H9 (cell line): ENCODE measurements around the gene STEAP2. TPM values are rescaled to one million over a fixed set of nuclear protein-coding genes. Genes with fewer than 3 reads are reported as not detected.

Experiments used
- DNase-seq: peaks from one replicate; pipeline ENCODE4 v3.0.0-alpha.2; 2017
- H2AFZ ChIP-seq: one replicate; pipeline ENCODE4 v1.6.1; 2013; ENCODE audit warnings: mild to moderate bottlenecking, low read length, control low read depth, moderate library complexity
- H2AK5ac ChIP-seq: 2 replicates; pipeline ENCODE4 v1.6.1; 2013; ENCODE audit warnings: low read length, control low read depth, mixed read lengths; ENCODE audit not compliant: insufficient read length
- H2BK120ac ChIP-seq: one replicate; pipeline ENCODE4 v1.6.1; 2013; ENCODE audit warnings: low read depth, mild to moderate bottlenecking, low read length, control low read depth, inconsistent platforms; ENCODE audit not compliant: poor library complexity, severe bottlenecking
- H2BK12ac ChIP-seq: 2 replicates; pipeline ENCODE4 v1.6.1; 2013; ENCODE audit warnings: low read length, control low read depth, mixed read lengths, low read depth; ENCODE audit not compliant: insufficient read length
- H2BK15ac ChIP-seq: 2 replicates; pipeline ENCODE4 v1.6.1; 2013; ENCODE audit warnings: low read depth, low read length, control low read depth
- H2BK20ac ChIP-seq: one replicate; pipeline ENCODE4 v1.6.1; 2013; ENCODE audit warnings: low read depth, mild to moderate bottlenecking, low read length, control low read depth, inconsistent platforms; ENCODE audit not compliant: poor library complexity, severe bottlenecking
- H2BK5ac ChIP-seq: 2 replicates; pipeline ENCODE4 v1.6.1; 2013; ENCODE audit warnings: low read length, control low read depth, mixed read lengths; ENCODE audit not compliant: insufficient read length
- H3K14ac ChIP-seq: 2 replicates; pipeline ENCODE4 v1.6.1; 2013; ENCODE audit warnings: low read length, control low read depth; ENCODE audit not compliant: insufficient read depth
- H3K18ac ChIP-seq: 2 replicates; pipeline ENCODE4 v1.6.1; 2013; ENCODE audit warnings: low read depth, mild to moderate bottlenecking, mixed read lengths, low read length, control low read depth; ENCODE audit not compliant: insufficient read length
- H3K23ac ChIP-seq: 2 replicates; pipeline ENCODE4 v1.6.1; 2013; ENCODE audit warnings: low read length, control low read depth, mixed read lengths, low read depth; ENCODE audit not compliant: insufficient read length
- H3K23me2 ChIP-seq: 2 replicates; pipeline ENCODE4 v1.6.1; 2013; ENCODE audit warnings: low read depth, mild to moderate bottlenecking, mixed read lengths, low read length, control low read depth; ENCODE audit not compliant: insufficient read length, poor library complexity, severe bottlenecking
- H3K27ac ChIP-seq: 2 replicates; pipeline ENCODE4 v1.5.1; 2013; ENCODE audit warnings: low read length, control low read depth, mixed read lengths, low read depth; ENCODE audit not compliant: insufficient read length
- H3K27me3 ChIP-seq: 2 replicates; pipeline ENCODE4 v1.6.1; 2013; ENCODE audit warnings: low read length, control low read depth, inconsistent platforms; ENCODE audit not compliant: insufficient read depth
- H3K4ac ChIP-seq: 2 replicates; pipeline ENCODE4 v1.6.1; 2013; ENCODE audit warnings: low read depth, mild to moderate bottlenecking, control low read depth, inconsistent platforms, low read length, moderate library complexity
- H3K4me1 ChIP-seq: 2 replicates; pipeline ENCODE4 v1.6.1; 2013; ENCODE audit warnings: low read length, control low read depth, inconsistent platforms; ENCODE audit not compliant: insufficient read depth
- H3K4me2 ChIP-seq: 2 replicates; pipeline ENCODE4 v1.6.1; 2013; ENCODE audit warnings: low read length, control low read depth, mixed read lengths; ENCODE audit not compliant: insufficient read length, insufficient read depth
- H3K56ac ChIP-seq: 2 replicates; pipeline ENCODE4 v1.6.1; 2013; ENCODE audit warnings: low read depth, mild to moderate bottlenecking, mixed read lengths, low read length, control low read depth; ENCODE audit not compliant: insufficient read length
- H3K79me1 ChIP-seq: 2 replicates; pipeline ENCODE4 v1.6.1; 2013; ENCODE audit warnings: low read depth, mild to moderate bottlenecking, moderate library complexity, low read length, control low read depth, inconsistent platforms; ENCODE audit not compliant: insufficient read depth, poor library complexity, severe bottlenecking
- H3K79me2 ChIP-seq: 2 replicates; pipeline ENCODE4 v1.6.1; 2013; ENCODE audit warnings: low read length, control low read depth, inconsistent platforms; ENCODE audit not compliant: insufficient read depth
- H3K9ac ChIP-seq: 2 replicates; pipeline ENCODE4 v1.6.1; 2013; ENCODE audit warnings: low read length, control low read depth, mixed read lengths; ENCODE audit not compliant: insufficient read length; ENCODE audit errors: extremely low read depth
- H3K9me3 ChIP-seq: one replicate; pipeline ENCODE4 v1.6.1; 2013; ENCODE audit warnings: low read depth, low read length, inconsistent platforms; ENCODE audit not compliant: control insufficient read depth
- H3T11ph ChIP-seq: one replicate; pipeline ENCODE4 v1.6.1; 2013; ENCODE audit warnings: mild to moderate bottlenecking, low read length, control low read depth, inconsistent platforms
- H4K20me1 ChIP-seq: one replicate; pipeline ENCODE4 v1.6.1; 2013; ENCODE audit not compliant: control insufficient read depth, insufficient read length, insufficient read depth
- H4K5ac ChIP-seq: 2 replicates; pipeline ENCODE4 v1.6.1; 2013; ENCODE audit warnings: low read depth, mild to moderate bottlenecking, mixed read lengths, low read length, control low read depth; ENCODE audit not compliant: insufficient read length
- H4K8ac ChIP-seq: replicated peaks from 2 replicates; pipeline ENCODE4 v1.6.1; 2013; ENCODE audit warnings: low read length, control low read depth, mixed read lengths, low read depth; ENCODE audit not compliant: insufficient read length
- H4K91ac ChIP-seq: 2 replicates; pipeline ENCODE4 v1.6.1; 2013; ENCODE audit warnings: low read depth, mild to moderate bottlenecking, moderate library complexity, mixed read lengths, low read length, control low read depth; ENCODE audit not compliant: insufficient read length
- H3K27ac Mint-ChIP-seq, 3 experiments: 2 replicates in 2 of 3; 3 replicates in 1 of 3; pipeline ENCODE4 v1.8.0; 2020 to 2021; ENCODE audit warnings: mixed read lengths in 3 of 3, mild to moderate bottlenecking in 1 of 3, moderate library complexity in 1 of 3
- H3K27me3 Mint-ChIP-seq: 2 replicates; pipeline ENCODE4 v1.8.0; 2021; ENCODE audit warnings: low read depth, mild to moderate bottlenecking, moderate library complexity, mixed read lengths
- H3K36me3 Mint-ChIP-seq, 3 experiments: 2 replicates in 2 of 3; 3 replicates in 1 of 3; pipeline ENCODE4 v1.8.0; 2020 to 2021; ENCODE audit warnings: low read depth in 3 of 3, mixed read lengths in 3 of 3; ENCODE audit not compliant: insufficient read depth in 1 of 3
- H3K4me1 Mint-ChIP-seq, 2 experiments: 2 replicates each; pipeline ENCODE4 v1.8.0; 2020; ENCODE audit warnings: mixed read lengths in 2 of 2
- H3K4me3 Mint-ChIP-seq, 2 experiments: 2 replicates in 1 of 2; 3 replicates in 1 of 2; pipeline ENCODE4 v1.8.0; 2020 to 2021; ENCODE audit warnings: mild to moderate bottlenecking in 2 of 2, mixed read lengths in 2 of 2, moderate library complexity in 1 of 2
- H3K9me3 Mint-ChIP-seq, 2 experiments: 2 replicates in 1 of 2; 3 replicates in 1 of 2; pipeline ENCODE4 v1.8.0; 2020; ENCODE audit warnings: mild to moderate bottlenecking in 2 of 2, mixed read lengths in 2 of 2, moderate library complexity in 1 of 2
- WGBS: extraction: QIAGEN DNeasy Blood & Tissue Kit; methylation state at CpG from one replicate; pipeline ENCODE4 v1.1.7; 2013; ENCODE audit warnings: missing lambda C conversion rate, low lambda C conversion rate, mixed read lengths; ENCODE audit not compliant: insufficient read length; ENCODE audit errors: extremely low coverage; 5-methylcytosine and 5-hydroxymethylcytosine counted together
- total RNA-seq: library from RNA; stranded (reverse); gene quantifications from 2 replicates; pipeline ENCODE4 v1.2.1, GENCODE V29; 2021
- TF ChIP-seq, protein P1 (sequence below): fragments of 200-600 bp; sonication (generic); conservative IDR thresholded peaks from 3 replicates; pipeline ENCODE4 v1.8.0; 2021; ENCODE audit warnings: antibody characterized with exemption, mild to moderate bottlenecking

The STEAP2 gene
- total RNA-seq, 1 experiment from 2014 or later: 6.7 TPM

DNA sequence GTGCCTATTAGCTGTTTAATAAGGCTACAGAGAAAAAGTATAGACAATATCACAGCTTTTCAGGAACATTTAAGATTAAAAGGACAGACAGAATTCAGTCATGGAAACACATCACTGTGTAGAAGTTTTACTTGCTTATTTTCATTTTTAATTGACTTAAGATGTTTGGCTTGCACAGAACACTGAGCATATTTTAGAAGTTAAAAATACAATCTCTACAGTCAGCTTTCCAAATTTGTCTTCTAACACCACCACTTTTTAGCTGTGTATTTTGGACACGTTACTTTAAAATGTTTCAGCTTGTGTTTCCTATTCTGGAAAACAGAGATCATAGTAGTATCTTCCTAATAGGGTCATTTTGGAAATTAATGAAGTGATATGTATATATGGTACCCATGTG lies 45.2 kb downstream of the STEAP2 start:
- Histone ChIP-seq H2BK5ac (no peak overlapping the region), H3T11ph (no peak overlapping the region), H4K20me1 (no peaks in the 10 kb centered on the region), H3K27ac (no peak overlapping the region), H3K79me1 (no peaks in the 10 kb centered on the region), H3K4me2 (no peak overlapping the region), H3K56ac (no peak overlapping the region), H2AK5ac (no peak overlapping the region), H3K18ac (no peak overlapping the region), H3K23me2 (no peaks in the 10 kb centered on the region), H3K79me2 (no peaks in the 10 kb centered on the region; the same call in 1 of the 2 replicates), H4K91ac (no peak overlapping the region), H4K8ac (no peak overlapping the region), H4K5ac (no peak overlapping the region), H3K9me3 (no peaks in the 10 kb centered on the region), H2AFZ (no peak overlapping the region), H3K23ac (no peak overlapping the region), H2BK15ac (no peak overlapping the region), H3K4ac (no peak overlapping the region), H2BK20ac (no peak overlapping the region), H3K14ac (no peak overlapping the region), H3K27me3 (no peaks in the 10 kb centered on the region), H2BK120ac (no peak overlapping the region), H2BK12ac (no peak overlapping the region), H3K9ac (no peak overlapping the region), H3K4me1 (no peaks in the 10 kb centered on the region)
- H3K27me3 Mint-ChIP-seq: no peaks in the 10 kb centered on the region
- peaks cover 0 to 5% (median 0%) of the 10 kb centered on the region in 3 experiments; a peak in 1 of 7 replicates for H3K36me3 Mint-ChIP-seq
- H3K4me3 Mint-ChIP-seq: no peak overlapping the region
- no peak for DNase-seq
- H3K9me3 Mint-ChIP-seq: peaks cover 2 to 4% of the 10 kb centered on the region in 2 experiments; a peak in 3 of 5 replicates
- no peak overlapping the region for H3K27ac Mint-ChIP-seq
- no CpG with 5 or more reads among the region's 1 CpG for WGBS
- TF ChIP-seq, protein P1, sequence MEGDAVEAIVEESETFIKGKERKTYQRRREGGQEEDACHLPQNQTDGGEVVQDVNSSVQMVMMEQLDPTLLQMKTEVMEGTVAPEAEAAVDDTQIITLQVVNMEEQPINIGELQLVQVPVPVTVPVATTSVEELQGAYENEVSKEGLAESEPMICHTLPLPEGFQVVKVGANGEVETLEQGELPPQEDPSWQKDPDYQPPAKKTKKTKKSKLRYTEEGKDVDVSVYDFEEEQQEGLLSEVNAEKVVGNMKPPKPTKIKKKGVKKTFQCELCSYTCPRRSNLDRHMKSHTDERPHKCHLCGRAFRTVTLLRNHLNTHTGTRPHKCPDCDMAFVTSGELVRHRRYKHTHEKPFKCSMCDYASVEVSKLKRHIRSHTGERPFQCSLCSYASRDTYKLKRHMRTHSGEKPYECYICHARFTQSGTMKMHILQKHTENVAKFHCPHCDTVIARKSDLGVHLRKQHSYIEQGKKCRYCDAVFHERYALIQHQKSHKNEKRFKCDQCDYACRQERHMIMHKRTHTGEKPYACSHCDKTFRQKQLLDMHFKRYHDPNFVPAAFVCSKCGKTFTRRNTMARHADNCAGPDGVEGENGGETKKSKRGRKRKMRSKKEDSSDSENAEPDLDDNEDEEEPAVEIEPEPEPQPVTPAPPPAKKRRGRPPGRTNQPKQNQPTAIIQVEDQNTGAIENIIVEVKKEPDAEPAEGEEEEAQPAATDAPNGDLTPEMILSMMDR: no peak
- H3K4me1 Mint-ChIP-seq: no peaks in the 10 kb centered on the region
